Eye (tissue), 1 donor: ENCODE measurements around the gene FXYD3.

Experiments
- DNase-seq: peaks from one replicate; pipeline ENCODE4 v3.0.0-alpha.2; 2015

Gene FXYD3

GRCh38 chr19:35107545-35107944, 8.1 kb upstream of the FXYD3 start:
- DNase-seq: no peak

GRCh38 chr19:35108730-35109129, 6.9 kb upstream of the FXYD3 start:
- no peak for DNase-seq

GRCh38 chr19:35109395-35110112, 6.1 kb upstream of the FXYD3 start:
- no peak for DNase-seq

GRCh38 chr19:35110974-35111373, 4.6 kb upstream of the FXYD3 start:
- no peak for DNase-seq

- no peak for DNase-seq
Observed at GRCh38 chr19:35112995-35113688, 2.5 kb upstream of the FXYD3 start.

GRCh38 chr19:35114353-35115176, 1.1 kb upstream of the FXYD3 start:
- DNase-seq: peak; percentile 98

DNA sequence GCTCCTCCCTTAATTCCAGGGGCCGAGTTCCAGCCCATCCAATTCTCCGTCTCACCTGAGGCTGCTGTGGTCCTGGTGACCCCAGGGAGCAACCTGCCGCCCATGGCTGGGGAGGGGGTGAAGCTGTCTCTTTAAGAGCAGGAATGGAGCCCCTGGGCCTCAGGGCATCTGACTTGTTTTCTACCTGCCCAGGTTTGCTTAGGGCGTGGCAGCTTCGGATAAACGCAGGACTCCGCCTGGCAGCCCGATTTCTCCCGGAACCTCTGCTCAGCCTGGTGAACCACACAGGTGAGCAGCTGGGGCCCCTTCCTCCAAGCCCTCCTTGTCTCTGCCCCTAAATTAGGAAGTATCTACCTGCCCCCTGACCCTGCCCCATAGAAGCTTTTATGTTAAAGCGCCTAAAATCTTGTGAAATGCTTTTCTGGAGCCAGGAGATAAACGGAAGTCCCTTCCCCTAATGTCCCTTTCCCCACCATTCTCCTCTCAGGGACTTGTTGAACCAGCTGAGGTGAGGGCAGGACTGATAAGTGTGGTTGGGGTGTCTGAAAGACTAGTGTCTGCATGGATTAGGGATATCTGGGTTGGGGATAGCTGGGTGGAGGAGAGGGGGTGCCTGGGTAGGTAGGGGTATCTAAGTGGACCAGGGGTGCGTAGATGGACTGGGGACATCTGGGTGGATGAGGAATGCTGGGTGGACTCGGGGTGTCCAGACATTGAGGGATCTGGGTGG, 614 bp downstream of the FXYD3 start:
- DNase-seq: no peak

DNA sequence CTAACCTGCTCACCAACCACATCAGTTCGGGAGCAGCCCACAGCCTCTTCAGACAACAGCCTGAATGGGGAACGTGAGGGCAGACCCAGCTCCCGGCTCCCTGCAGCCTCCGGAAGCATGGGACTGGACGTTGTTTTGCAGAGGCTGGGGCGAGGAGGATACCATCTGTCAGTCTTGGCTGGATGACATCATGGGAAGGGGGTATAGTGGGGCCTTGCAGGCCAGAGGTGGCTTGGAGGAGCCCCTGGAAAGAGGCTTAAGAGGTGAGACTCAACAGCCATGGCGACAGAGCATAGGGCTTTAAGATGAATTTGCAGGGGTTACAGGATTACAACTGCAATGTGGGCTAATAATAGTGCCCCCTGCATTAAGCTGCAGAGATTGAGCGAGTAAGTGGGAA, 1.5 kb downstream of the FXYD3 start:
- peak; percentile 71 for DNase-seq

- DNase-seq: no peak
Observed at GRCh38 chr19:35117799-35118198, 2.2 kb downstream of the FXYD3 start.

- no peak for DNase-seq
Observed at GRCh38 chr19:35118268-35119020, 2.8 kb downstream of the FXYD3 start.

- no peak for DNase-seq
Observed at GRCh38 chr19:35119091-35119490, 3.5 kb downstream of the FXYD3 start.

DNA sequence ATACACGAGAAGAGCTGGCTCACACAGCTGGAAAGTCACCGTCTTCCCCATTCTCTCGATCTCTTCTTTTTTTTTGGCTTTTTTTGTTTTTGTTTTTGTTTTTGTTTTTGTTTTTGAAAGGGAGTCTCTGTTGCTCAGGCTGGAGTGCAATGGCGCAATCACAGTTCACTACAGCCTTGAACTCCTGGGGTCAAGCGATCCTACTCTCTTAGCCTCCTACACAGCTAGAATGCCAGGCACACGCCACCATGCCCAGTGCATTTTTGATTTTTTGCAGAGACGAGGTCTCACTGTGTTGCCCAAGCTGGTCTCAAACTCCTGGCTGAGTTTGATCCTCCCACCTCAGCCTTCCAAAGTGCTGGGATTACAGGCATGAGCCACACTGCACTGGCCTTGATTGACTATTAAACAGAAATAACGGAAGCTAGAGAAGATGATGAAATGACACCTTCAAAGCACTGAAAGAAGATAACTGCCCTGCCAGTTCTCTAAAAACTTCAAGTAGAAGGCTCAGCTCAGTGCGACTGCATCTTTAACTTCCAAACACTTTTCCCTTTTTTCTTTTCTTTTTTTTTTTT, 4.0 kb downstream of the FXYD3 start:
- DNase-seq: no peak

GRCh38 chr19:35120492-35120891, 4.9 kb downstream of the FXYD3 start:
- DNase-seq: peak; percentile 28

DNA sequence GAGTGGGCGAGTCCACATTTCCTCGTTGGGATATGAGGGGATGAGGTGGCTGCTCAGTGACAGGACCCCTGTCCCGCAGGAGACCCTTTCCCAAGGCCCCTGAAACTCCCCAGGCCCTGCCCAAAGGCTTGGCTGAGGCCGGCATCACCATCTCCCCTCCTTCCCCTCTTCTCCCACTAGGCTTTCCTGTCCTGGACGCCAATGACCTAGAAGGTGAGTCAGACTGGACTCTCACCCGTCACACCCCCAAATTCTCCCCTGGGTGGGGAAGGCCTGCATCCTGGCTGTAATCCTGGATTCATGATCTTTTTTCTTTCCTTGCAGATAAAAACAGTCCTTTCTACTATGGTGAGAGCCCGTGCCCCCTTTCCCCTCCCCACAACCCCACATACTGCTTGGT, 5.3 kb downstream of the FXYD3 start:
- no peak for DNase-seq

DNA sequence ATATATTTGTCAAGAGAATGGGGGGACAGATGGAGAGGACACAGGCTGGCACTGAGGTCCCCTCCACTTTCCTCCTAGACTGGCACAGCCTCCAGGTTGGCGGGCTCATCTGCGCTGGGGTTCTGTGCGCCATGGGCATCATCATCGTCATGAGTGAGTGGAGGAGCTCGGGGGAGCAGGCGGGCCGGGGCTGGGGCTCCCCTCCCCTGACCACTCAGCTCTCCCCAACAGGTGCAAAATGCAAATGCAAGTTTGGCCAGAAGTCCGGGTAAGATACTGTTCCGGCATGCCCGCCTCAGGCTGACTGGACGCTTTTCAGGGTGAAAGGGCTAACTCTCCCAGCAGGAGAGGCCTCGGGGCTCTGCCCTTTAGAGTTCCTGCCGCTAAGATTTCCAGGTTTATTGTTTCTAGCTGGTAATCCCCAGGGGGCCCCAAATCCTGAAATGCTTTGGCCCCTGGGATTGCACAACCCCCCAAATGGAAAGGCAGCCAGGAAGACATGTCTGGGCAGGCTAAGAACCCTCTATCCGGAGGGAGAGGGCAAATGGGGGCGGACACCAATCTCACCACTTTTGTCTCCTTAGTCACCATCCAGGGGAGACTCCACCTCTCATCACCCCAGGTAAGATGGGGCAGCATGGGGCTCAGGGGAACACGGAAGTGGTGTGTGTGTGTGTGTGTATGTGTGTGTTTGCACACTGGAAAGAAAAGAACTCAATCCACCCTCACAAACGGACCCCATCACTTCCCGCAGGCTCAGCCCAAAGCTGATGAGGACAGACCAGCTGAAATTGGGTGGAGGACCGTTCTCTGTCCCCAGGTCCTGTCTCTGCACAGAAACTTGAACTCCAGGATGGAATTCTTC, 7.3 kb downstream of the FXYD3 start:
- DNase-seq: no peak

DNA sequence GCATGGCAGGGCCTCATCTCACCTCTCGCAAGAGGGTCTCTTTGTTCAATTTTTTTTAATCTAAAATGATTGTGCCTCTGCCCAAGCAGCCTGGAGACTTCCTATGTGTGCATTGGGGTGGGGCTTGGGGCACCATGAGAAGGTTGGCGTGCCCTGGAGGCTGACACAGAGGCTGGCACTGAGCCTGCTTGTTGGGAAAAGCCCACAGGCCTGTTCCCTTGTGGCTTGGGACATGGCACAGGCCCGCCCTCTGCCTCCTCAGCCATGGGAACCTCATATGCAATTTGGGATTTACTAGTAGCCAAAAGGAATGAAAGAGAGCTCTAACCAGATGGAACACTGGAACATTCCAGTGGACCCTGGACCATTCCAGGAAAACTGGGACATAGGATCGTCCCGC, 8.0 kb downstream of the FXYD3 start:
- no peak for DNase-seq

- peak; percentile 97 for DNase-seq
Observed at GRCh38 chr19:35124098-35125060, 8.8 kb downstream of the FXYD3 start.

DNA sequence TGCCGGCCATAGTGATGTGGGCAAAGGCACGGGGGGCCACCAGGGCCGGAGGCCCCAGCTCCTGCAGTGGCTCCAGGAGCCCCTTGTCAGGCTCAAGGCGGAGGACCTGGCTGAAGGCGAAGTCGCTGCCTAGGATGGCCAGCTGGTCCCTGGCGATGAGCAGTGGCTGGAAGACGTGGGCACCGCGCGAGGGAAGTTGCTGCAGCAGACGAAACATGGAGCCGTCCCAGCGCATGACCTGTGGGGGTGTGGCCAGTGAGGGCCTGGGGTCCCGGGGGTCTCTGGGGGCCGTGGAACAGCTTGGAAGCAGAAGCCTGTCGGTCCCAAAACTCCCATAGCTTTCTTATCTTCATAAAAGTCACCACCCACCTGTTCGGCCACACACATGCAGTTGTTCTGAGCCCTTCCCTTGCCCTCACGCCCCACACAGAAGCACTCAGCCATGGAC, 9.7 kb downstream of the FXYD3 start:
- DNase-seq: no peak
